HG03342 (cell line): ENCODE data around the gene RAD23B.

ENCODE experiments used
- ATAC-seq: cut with Tn5 transposase; IDR thresholded peaks from one replicate; pipeline ENCODE4 v1.9.1; 2021; ENCODE audit warnings: mild to moderate bottlenecking, moderate library complexity; ENCODE audit not compliant: unreplicated experiment

The RAD23B gene

GRCh38 chr9:107368696-107369095 is 85.6 kb downstream of the RAD23B start:
- no peak for ATAC-seq

- no peak for ATAC-seq
Observed at GRCh38 chr9:107373809-107374208, 90.7 kb downstream of the RAD23B start.

- ATAC-seq, result no peak
Observed at GRCh38 chr9:107375001-107375400, 91.9 kb downstream of the RAD23B start.

- ATAC-seq, result no peak
Observed at GRCh38 chr9:107375651-107376369, 92.7 kb downstream of the RAD23B start.

GRCh38 chr9:107378006-107378405 is 94.9 kb downstream of the RAD23B start:
- no peak for ATAC-seq
